ENCODE results near the gene S100A5.
"Not testable (repeated sequence)": the region's sequence is repeated elsewhere in the genome, so short reads cannot be mapped to it uniquely, and the experiment has no call there.

Gene S100A5

DNA sequence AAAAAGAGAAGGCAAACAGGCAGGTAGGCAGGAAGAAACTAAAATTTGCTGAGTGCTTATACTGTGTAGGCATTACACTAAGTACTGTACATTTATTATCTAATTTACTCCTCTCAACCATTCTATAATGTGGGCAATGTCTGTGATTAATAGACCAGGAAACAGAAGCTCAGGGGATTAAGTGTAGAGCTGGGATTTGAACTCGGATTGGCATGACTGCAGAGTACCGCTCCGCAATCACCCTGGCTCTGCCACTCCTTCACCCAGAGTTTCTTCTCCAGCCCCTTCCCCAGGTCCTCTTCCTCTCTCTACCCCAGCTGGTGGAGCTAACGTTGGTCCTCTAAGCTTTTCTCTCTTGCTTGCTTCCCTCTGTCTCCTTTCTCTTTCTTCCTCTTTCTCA is 36.4 kb upstream of the S100A5 start:
- H3K4me3 ChIP-seq (ENCODE audit: low read length) = no peak overlapping the region
- no peaks in the 10 kb centered on the region for H3K79me2 ChIP-seq (ENCODE audit: control insufficient read depth, low read length)
- H3K4me1 ChIP-seq (ENCODE audit: control insufficient read depth, low read length) = no peaks in the 10 kb centered on the region
- no peak for TF ChIP-seq EZH2phosphoT487 (IDR thresholded peaks at IDR 0.05; ENCODE audit: borderline replicate concordance, low read length)
- TF ChIP-seq, protein P1, sequence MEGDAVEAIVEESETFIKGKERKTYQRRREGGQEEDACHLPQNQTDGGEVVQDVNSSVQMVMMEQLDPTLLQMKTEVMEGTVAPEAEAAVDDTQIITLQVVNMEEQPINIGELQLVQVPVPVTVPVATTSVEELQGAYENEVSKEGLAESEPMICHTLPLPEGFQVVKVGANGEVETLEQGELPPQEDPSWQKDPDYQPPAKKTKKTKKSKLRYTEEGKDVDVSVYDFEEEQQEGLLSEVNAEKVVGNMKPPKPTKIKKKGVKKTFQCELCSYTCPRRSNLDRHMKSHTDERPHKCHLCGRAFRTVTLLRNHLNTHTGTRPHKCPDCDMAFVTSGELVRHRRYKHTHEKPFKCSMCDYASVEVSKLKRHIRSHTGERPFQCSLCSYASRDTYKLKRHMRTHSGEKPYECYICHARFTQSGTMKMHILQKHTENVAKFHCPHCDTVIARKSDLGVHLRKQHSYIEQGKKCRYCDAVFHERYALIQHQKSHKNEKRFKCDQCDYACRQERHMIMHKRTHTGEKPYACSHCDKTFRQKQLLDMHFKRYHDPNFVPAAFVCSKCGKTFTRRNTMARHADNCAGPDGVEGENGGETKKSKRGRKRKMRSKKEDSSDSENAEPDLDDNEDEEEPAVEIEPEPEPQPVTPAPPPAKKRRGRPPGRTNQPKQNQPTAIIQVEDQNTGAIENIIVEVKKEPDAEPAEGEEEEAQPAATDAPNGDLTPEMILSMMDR (IDR thresholded peaks at IDR 0.05; ENCODE audit: low read depth, low read length, poor library complexity, severe bottlenecking) = no peak
- no peaks in the 10 kb centered on the region for H4K20me1 ChIP-seq (ENCODE audit: control insufficient read depth, insufficient read depth, low read depth, low read length)
- peaks cover 25% of the 10 kb centered on the region for H3K27me3 ChIP-seq (ENCODE audit: control insufficient read depth, low read length)
- H3K9me2 ChIP-seq (replicated peaks; ENCODE audit: control insufficient read depth, low read length) = no peaks in the 10 kb centered on the region
- H3K4me2 ChIP-seq (ENCODE audit: low read length) = no peak overlapping the region
- H3K9me3 ChIP-seq (ENCODE audit: control insufficient read depth, insufficient read depth, low read length) = no peaks in the 10 kb centered on the region
- H3K27ac ChIP-seq (ENCODE audit: low read depth, low read length) = no peak overlapping the region
- no peaks in the 10 kb centered on the region for H3F3A ChIP-seq (ENCODE audit: control insufficient read depth, insufficient read depth)
- H3K36me3 ChIP-seq (ENCODE audit: control insufficient read depth, low read length) = no peaks in the 10 kb centered on the region

- not testable (repeated sequence) for H3K4me1 ChIP-seq (ENCODE audit: control insufficient read depth, low read length); H3K4me3 ChIP-seq (ENCODE audit: low read length)
Observed at GRCh38 chr1:153575497-153575896, 34.8 kb upstream of the S100A5 start.

GRCh38 chr1:153575081-153575491 is 34.4 kb upstream of the S100A5 start:
- not testable (repeated sequence) for H3K4me1 ChIP-seq (ENCODE audit: control insufficient read depth, low read length); H3F3A ChIP-seq (ENCODE audit: control insufficient read depth, insufficient read depth); H3K9me2 ChIP-seq (replicated peaks; ENCODE audit: control insufficient read depth, low read length); H3K9me3 ChIP-seq (ENCODE audit: control insufficient read depth, insufficient read depth, low read length); H3K79me2 ChIP-seq (ENCODE audit: control insufficient read depth, low read length); H3K4me2 ChIP-seq (ENCODE audit: low read length); H4K20me1 ChIP-seq (ENCODE audit: control insufficient read depth, insufficient read depth, low read depth, low read length); H3K4me3 ChIP-seq (ENCODE audit: low read length); H3K27ac ChIP-seq (ENCODE audit: low read depth, low read length); H3K36me3 ChIP-seq (ENCODE audit: control insufficient read depth, low read length)
- H3K27me3 ChIP-seq (ENCODE audit: control insufficient read depth, low read length) = peaks cover 25% of the 10 kb centered on the region

More at GRCh38 chr1:153575497-153575896, 34.8 kb upstream of the S100A5 start:
- not testable (repeated sequence) for H3F3A ChIP-seq (ENCODE audit: control insufficient read depth, insufficient read depth); H3K36me3 ChIP-seq (ENCODE audit: control insufficient read depth, low read length); H3K79me2 ChIP-seq (ENCODE audit: control insufficient read depth, low read length); H3K4me2 ChIP-seq (ENCODE audit: low read length); H3K9me2 ChIP-seq (replicated peaks; ENCODE audit: control insufficient read depth, low read length); H3K27ac ChIP-seq (ENCODE audit: low read depth, low read length); H3K9me3 ChIP-seq (ENCODE audit: control insufficient read depth, insufficient read depth, low read length); H4K20me1 ChIP-seq (ENCODE audit: control insufficient read depth, insufficient read depth, low read depth, low read length)
- H3K27me3 ChIP-seq (ENCODE audit: control insufficient read depth, low read length) = peaks cover 25% of the 10 kb centered on the region

GRCh38 chr1:153573351-153573750 is 32.6 kb upstream of the S100A5 start:
- TF ChIP-seq, protein P1 (IDR thresholded peaks at IDR 0.05; ENCODE audit: low read depth, low read length, poor library complexity, severe bottlenecking) = no peak
- TF ChIP-seq EZH2phosphoT487 (IDR thresholded peaks at IDR 0.05; ENCODE audit: borderline replicate concordance, low read length) = no peak
- Histone ChIP-seq H3K4me2 (ENCODE audit: low read length) (no peak overlapping the region), H3K27me3 (ENCODE audit: control insufficient read depth, low read length) (peaks cover 14% of the 10 kb centered on the region), H3K4me1 (ENCODE audit: control insufficient read depth, low read length) (no peaks in the 10 kb centered on the region), H3K4me3 (ENCODE audit: low read length) (no peak overlapping the region), H3K36me3 (ENCODE audit: control insufficient read depth, low read length) (no peaks in the 10 kb centered on the region), H3F3A (ENCODE audit: control insufficient read depth, insufficient read depth) (no peaks in the 10 kb centered on the region), H3K9me3 (ENCODE audit: control insufficient read depth, insufficient read depth, low read length) (no peaks in the 10 kb centered on the region), H4K20me1 (ENCODE audit: control insufficient read depth, insufficient read depth, low read depth, low read length) (no peaks in the 10 kb centered on the region), H3K79me2 (ENCODE audit: control insufficient read depth, low read length) (no peaks in the 10 kb centered on the region), H3K9me2 (replicated peaks; ENCODE audit: control insufficient read depth, low read length) (no peaks in the 10 kb centered on the region), H3K27ac (ENCODE audit: low read depth, low read length) (no peak overlapping the region)

Data from DOHH2 (cell line).